GM13977 (cell line): ENCODE data around the gene TMC1.
"Not testable (repeated sequence)": the region's sequence is repeated elsewhere in the genome, so short reads cannot be mapped to it uniquely, and the experiment has no call there.

ENCODE experiments used
- DNase-seq: peaks from one replicate; pipeline ENCODE4 v3.0.0; 2012; ENCODE audit warnings: low spot score
- CTCF ChIP-seq: IDR thresholded peaks from 2 replicates; pipeline ENCODE4 v1.5.1; 2012; ENCODE audit warnings: mild to moderate bottlenecking, control low read depth; ENCODE audit not compliant: insufficient read depth; ENCODE audit errors: extremely low read depth, missing control alignments
- in situ Hi-C: fragments of 300-500 bp; cut with MboI; formaldehyde crosslinking; loops from one replicate; pipeline ENCODE4 v1.12.0; 2022; ENCODE audit warnings: low sequenced_read_pairs, low pct_unique_long_range_greater_than_20kb, mixed read lengths, inconsistent platforms; ENCODE audit not compliant: unreplicated experiment

The TMC1 gene

GRCh38 chr9:72827950-72828731, 306.7 kb downstream of the TMC1 start:
- no peak for TF ChIP-seq CTCF
- in situ Hi-C loops = no loop called here
- DNase-seq = no peak

DNA sequence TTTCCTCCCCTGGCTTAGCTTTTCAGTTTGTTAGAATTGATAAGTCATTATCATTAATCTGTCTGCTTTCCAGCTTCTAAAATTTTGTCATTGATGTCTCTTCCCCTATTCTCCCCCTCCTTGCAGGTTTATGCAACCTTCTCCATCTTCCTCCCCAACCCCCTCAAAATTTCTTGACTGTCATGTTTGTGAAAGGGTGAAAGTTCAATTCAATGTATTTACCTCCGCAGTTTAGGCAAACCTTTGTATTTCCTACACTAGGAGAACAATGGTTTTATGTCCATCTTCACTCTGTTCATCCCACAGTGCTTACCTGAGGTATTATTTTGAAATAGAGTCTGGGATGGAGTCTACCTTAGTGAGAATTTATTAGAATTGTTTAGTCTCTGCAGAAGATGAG, 313.6 kb downstream of the TMC1 start:
- in situ Hi-C loops = no loop called here
- no peak for DNase-seq
- TF ChIP-seq CTCF = no peak

- DNase-seq = no peak
- in situ Hi-C loops = no loop called here
- no peak for TF ChIP-seq CTCF
Measured at GRCh38 chr9:72836790-72837189, 315.4 kb downstream of the TMC1 start.

DNA sequence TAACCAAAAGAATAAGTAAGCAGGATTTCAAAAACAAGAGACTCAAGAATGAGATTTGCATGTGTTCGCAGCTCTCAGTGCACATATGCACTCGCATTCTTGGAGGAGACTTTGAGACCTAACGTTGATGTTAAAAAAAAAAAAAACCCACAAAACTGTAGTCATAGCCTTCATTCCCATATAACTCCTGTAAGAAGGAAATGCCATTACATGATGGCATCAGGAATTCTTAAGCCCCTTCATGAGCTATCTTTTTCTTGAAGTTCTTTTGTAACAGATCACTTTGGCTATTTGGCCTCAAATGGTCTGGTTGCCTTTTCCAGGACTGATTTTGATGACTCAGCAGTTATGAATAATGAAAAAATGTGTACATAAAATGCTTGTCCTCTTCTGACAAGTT, 317.7 kb downstream of the TMC1 start:
- TF ChIP-seq CTCF = no peak
- no peak for DNase-seq
- in situ Hi-C loops = no loop called here

GRCh38 chr9:72843520-72844439, 322.4 kb downstream of the TMC1 start:
- in situ Hi-C loops = no loop called here
- no peak for TF ChIP-seq CTCF
- DNase-seq = no peak

DNA sequence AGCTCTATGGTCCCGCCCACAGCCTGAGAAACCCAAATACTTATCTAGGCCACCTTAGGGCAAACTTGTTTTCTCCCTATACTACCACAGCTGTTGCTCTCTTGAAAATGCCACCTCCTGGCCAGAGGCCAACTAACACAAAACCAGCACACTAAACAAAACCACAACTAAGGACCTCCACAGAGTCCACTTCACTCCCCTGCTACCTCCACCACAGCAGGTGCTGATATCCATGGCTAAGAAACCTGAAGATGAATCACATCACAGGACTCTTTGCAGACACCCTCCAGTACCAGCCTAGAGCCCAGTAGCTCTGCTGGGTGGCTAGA, 323.0 kb downstream of the TMC1 start:
- no peak for TF ChIP-seq CTCF
- no peak for DNase-seq
- in situ Hi-C loops = no loop called here

GRCh38 chr9:72845052-72845451, 323.6 kb downstream of the TMC1 start:
- DNase-seq, in situ Hi-C loops: not testable (repeated sequence)

- in situ Hi-C loops = loop anchor here (25.0 kb wide), 1 partner anchor 337 kb away; no protein-coding TSS in a partner anchor
- not testable (repeated sequence) for DNase-seq
Measured at GRCh38 chr9:72850209-72850608, 328.8 kb downstream of the TMC1 start.
